T-cell (primary cell): Measurements from ENCODE around the gene RIPPLY3. TPM values are rescaled to one million over a fixed set of nuclear protein-coding genes. Genes with fewer than 3 reads are reported as not detected.
"Not testable (repeated sequence)": the region's sequence is repeated elsewhere in the genome, so short reads cannot be mapped to it uniquely, and the experiment has no call there.

Experiments used
- ATAC-seq, 4 experiments: fragments of 200-7000 bp in 3 of 4; fragments of 150-1000 bp in 1 of 4; cut with Tn5 transposase; replicated peaks in 1 of 4; 1 replicate in 3 of 4; 2 replicates in 1 of 4; pipeline ENCODE4 v1.10.0; 2021; ENCODE audit warnings: moderate library complexity in 3 of 4, mild to moderate bottlenecking in 2 of 4, moderate number of reproducible peaks in 1 of 4
- CTCF ChIA-PET, 2 donors: fragments of 300-600 bp; sonication (Branson Sonifier 250); formaldehyde crosslinking; loops; one replicate each; lab custom pipeline; 2022; ENCODE audit warnings: antibody characterized with exemption in 2 of 2; lab: Charles Lee
- POLR2A ChIA-PET, 2 donors: fragments of 300-600 bp; sonication (Branson Sonifier 250); formaldehyde crosslinking; loops; one replicate each; lab custom pipeline; 2022; ENCODE audit warnings: antibody characterized with exemption in 2 of 2; lab: Charles Lee
- DNase-seq, 35 experiments: peaks; one replicate each; pipeline versions ENCODE4 v3.0.0 to v3.0.0-alpha.2; 2013 to 2023
- H3K27ac ChIP-seq: one replicate; pipeline ENCODE4 v1.5.1; 2013; ENCODE audit warnings: low read length
- H3K27me3 ChIP-seq, 2 experiments: replicated peaks in 1 of 2; 1 replicate in 1 of 2; 2 replicates in 1 of 2; pipeline versions ENCODE4 v1.6.1 to v1.7.0; 2013; ENCODE audit warnings: low read length in 1 of 2, mixed read lengths in 1 of 2; ENCODE audit not compliant: control insufficient read depth in 2 of 2, insufficient read depth in 2 of 2; ENCODE audit errors: extremely low read depth in 1 of 2
- H3K36me3 ChIP-seq, 2 donors: 1 replicate in 1 of 2; 2 replicates in 1 of 2; pipeline versions ENCODE4 v1.6.1 to v1.7.0; 2013; ENCODE audit warnings: low read length in 1 of 2; ENCODE audit not compliant: control insufficient read depth in 2 of 2, insufficient read depth in 1 of 2; ENCODE audit errors: extremely low read depth in 1 of 2
- H3K4me1 ChIP-seq, 2 experiments: 1 replicate in 1 of 2; 2 replicates in 1 of 2; pipeline versions ENCODE4 v1.6.1 to v1.7.0; 2013; ENCODE audit warnings: low read length in 2 of 2, mixed read lengths in 1 of 2; ENCODE audit not compliant: insufficient read depth in 2 of 2, control insufficient read depth in 1 of 2; ENCODE audit errors: extremely low read depth in 1 of 2
- H3K4me3 ChIP-seq, 2 donors: 1 replicate in 1 of 2; 2 replicates in 1 of 2; pipeline versions ENCODE4 v1.5.1 to v1.7.0; 2013; ENCODE audit warnings: mild to moderate bottlenecking in 2 of 2, low read length in 1 of 2, moderate library complexity in 1 of 2; ENCODE audit not compliant: control insufficient read depth in 1 of 2; ENCODE audit errors: extremely low read depth in 1 of 2
- H3K9me3 ChIP-seq: 2 replicates; pipeline ENCODE4 v1.7.0; 2013
- H3K27ac Mint-ChIP-seq, 2 donors: one replicate each; pipeline ENCODE4 v1.8.0; 2020 to 2021; ENCODE audit warnings: mild to moderate bottlenecking in 2 of 2, mixed read lengths in 2 of 2
- H3K27me3 Mint-ChIP-seq, 2 donors: one replicate each; pipeline ENCODE4 v1.8.0; 2021 to 2022; ENCODE audit warnings: mixed read lengths in 2 of 2
- H3K36me3 Mint-ChIP-seq: one replicate; pipeline ENCODE4 v1.8.0; 2021; ENCODE audit warnings: mixed read lengths
- H3K4me1 Mint-ChIP-seq, 3 donors: one replicate each; pipeline ENCODE4 v1.8.0; 2020 to 2022; ENCODE audit warnings: mixed read lengths in 3 of 3, mild to moderate bottlenecking in 1 of 3
- H3K4me3 Mint-ChIP-seq, 3 donors: one replicate each; pipeline ENCODE4 v1.8.0; 2020 to 2022; ENCODE audit warnings: mild to moderate bottlenecking in 3 of 3, mixed read lengths in 3 of 3, moderate library complexity in 3 of 3
- H3K9me3 Mint-ChIP-seq, 3 donors: one replicate each; pipeline ENCODE4 v1.8.0; 2020 to 2022; ENCODE audit warnings: mixed read lengths in 3 of 3
- WGBS: methylation state at CpG from one replicate; pipeline ENCODE4 v1.1.5; 2013; ENCODE audit warnings: missing lambda C conversion rate; ENCODE audit not compliant: insufficient coverage; 5-methylcytosine and 5-hydroxymethylcytosine counted together
- total RNA-seq, 35 experiments: library from RNA in 6 of 35; stranded (reverse) in 6 of 35; fragments of 120-200 nt in 1 of 35; gene quantifications; one replicate each; pipeline versions ENCODE4 v1.2.1 to v1.2.4 and lab custom pipeline; 2013 to 2026

Gene RIPPLY3
- total RNA-seq, 5 donors from 2014 or later (not counting 1 experiment from before 2014, with no cell fraction given), result not detected

- H3K4me3 Mint-ChIP-seq, result no peak overlapping the region
- CTCF ChIA-PET, result no interaction called here
- 3% methylated on average over 5 of the region's 6 CpGs for WGBS
Measured at GRCh38 chr21:37045149-37045548, 38.6 kb downstream of the RIPPLY3 start.

GRCh38 chr21:37045556-37045955 lies 39.1 kb downstream of the RIPPLY3 start:
- ChIA-PET CTCF (no interaction called here), POLR2A (no interaction called here)
- Histone ChIP-seq H3K36me3 (no peaks in the 10 kb centered on the region), H3K27ac (no peak overlapping the region), H3K27me3 (peaks cover 0 to 37% of the 10 kb centered on the region in 2 experiments), H3K9me3 (no peaks in the 10 kb centered on the region), H3K4me3 (no peak overlapping the region), H3K4me1 (peaks cover 13 to 14% of the 10 kb centered on the region in 2 experiments)
- H3K36me3 Mint-ChIP-seq, result no peaks in the 10 kb centered on the region
- no peaks in the 10 kb centered on the region for H3K9me3 Mint-ChIP-seq
- no peak for DNase-seq
- H3K4me1 Mint-ChIP-seq, result peaks cover 7 to 11% (median 10%) of the 10 kb centered on the region in 3 donors
- no peak overlapping the region for H3K27ac Mint-ChIP-seq
- peaks cover 0 to 4% of the 10 kb centered on the region in 2 donors for H3K27me3 Mint-ChIP-seq
- no peak overlapping the region for H3K4me3 Mint-ChIP-seq
- 73% methylated on average over 3 of the region's 6 CpGs for WGBS
- no peak for ATAC-seq

More at GRCh38 chr21:37045149-37045548, 38.6 kb downstream of the RIPPLY3 start:
- no peaks in the 10 kb centered on the region for H3K9me3 ChIP-seq
- H3K4me3 ChIP-seq, result no peak overlapping the region
- H3K4me1 ChIP-seq, result peaks cover 13 to 14% of the 10 kb centered on the region in 2 experiments
- H3K36me3 ChIP-seq, result no peaks in the 10 kb centered on the region
- POLR2A ChIA-PET, result interaction anchor here in 1 of 2 donors (0.6 kb wide), 1 partner anchor 570 kb away, joined by 3 read pairs; no protein-coding TSS in a partner anchor
- no peaks in the 10 kb centered on the region for H3K9me3 Mint-ChIP-seq
- H3K36me3 Mint-ChIP-seq, result no peaks in the 10 kb centered on the region
- peaks cover 0 to 4% of the 10 kb centered on the region in 2 donors for H3K27me3 Mint-ChIP-seq
- no peak overlapping the region for H3K27ac ChIP-seq
- H3K27ac Mint-ChIP-seq, result no peak overlapping the region
- H3K4me1 Mint-ChIP-seq, result peaks cover 7 to 11% (median 10%) of the 10 kb centered on the region in 3 donors
- DNase-seq (peak in 15 of 35 experiments; percentile 1 to 29 (median 5)), ATAC-seq (peak; percentile 57 to 86 (median 78))
- peaks cover 0 to 37% of the 10 kb centered on the region in 2 experiments for H3K27me3 ChIP-seq

GRCh38 chr21:37047079-37047478 lies 40.6 kb downstream of the RIPPLY3 start:
- Histone ChIP-seq H3K4me3 (no peak overlapping the region), H3K9me3 (no peaks in the 10 kb centered on the region), H3K27me3 (peaks cover 0 to 26% of the 10 kb centered on the region in 2 experiments), H3K27ac (no peak overlapping the region), H3K4me1 (peaks cover 13 to 14% of the 10 kb centered on the region in 2 experiments), H3K36me3 (no peaks in the 10 kb centered on the region)
- no peaks in the 10 kb centered on the region for H3K36me3 Mint-ChIP-seq
- peaks cover 0 to 4% of the 10 kb centered on the region in 2 donors for H3K27me3 Mint-ChIP-seq
- ATAC-seq (no peak), DNase-seq (no peak)
- no peak overlapping the region for H3K4me3 Mint-ChIP-seq
- 100% methylated on average over 1 of the region's 4 CpGs for WGBS
- no peak overlapping the region for H3K27ac Mint-ChIP-seq
- ChIA-PET POLR2A (no interaction called here), CTCF (interaction anchor here in 1 of 2 donors (0.7 kb wide), 1 partner anchor 28 kb away, joined by 3 read pairs; no protein-coding TSS in a partner anchor)
- peaks cover 7 to 11% (median 10%) of the 10 kb centered on the region in 3 donors for H3K4me1 Mint-ChIP-seq
- no peaks in the 10 kb centered on the region for H3K9me3 Mint-ChIP-seq

GRCh38 chr21:37049741-37050140 lies 43.2 kb downstream of the RIPPLY3 start:
- H3K4me3 Mint-ChIP-seq, DNase-seq, H3K4me1 ChIP-seq, H3K27me3 Mint-ChIP-seq, H3K27ac Mint-ChIP-seq, H3K9me3 ChIP-seq, CTCF ChIA-PET, H3K36me3 Mint-ChIP-seq, H3K9me3 Mint-ChIP-seq, H3K4me3 ChIP-seq, ATAC-seq, H3K36me3 ChIP-seq, H3K27ac ChIP-seq, H3K4me1 Mint-ChIP-seq: not testable (repeated sequence)
- no CpG with 5 or more reads among the region's 3 CpGs for WGBS
- H3K27me3 ChIP-seq, result peaks cover 0 to 12% of the 10 kb centered on the region in 2 experiments
- POLR2A ChIA-PET, result interaction anchor here in 1 of 2 donors (0.6 kb wide), 1 partner anchor 790 kb away, joined by 3 read pairs; no protein-coding TSS in a partner anchor

GRCh38 chr21:37055271-37055855 lies 48.9 kb downstream of the RIPPLY3 start:
- Mint-ChIP-seq H3K27ac (no peak overlapping the region), H3K36me3 (no peaks in the 10 kb centered on the region), H3K4me1 (no peaks in the 10 kb centered on the region), H3K4me3 (no peak overlapping the region), H3K9me3 (no peaks in the 10 kb centered on the region), H3K27me3 (no peaks in the 10 kb centered on the region)
- CTCF ChIA-PET, result no interaction called here
- DNase-seq (no peak), ATAC-seq (no peak)
- WGBS, result 100% methylated on average over 1 of the region's 2 CpGs
- no peaks in the 10 kb centered on the region for H3K9me3 ChIP-seq
- H3K27me3 ChIP-seq, result no peaks in the 10 kb centered on the region
- H3K4me1 ChIP-seq, result no peaks in the 10 kb centered on the region
- no peaks in the 10 kb centered on the region for H3K36me3 ChIP-seq
- no peak overlapping the region for H3K27ac ChIP-seq
- no peak overlapping the region for H3K4me3 ChIP-seq
- POLR2A ChIA-PET, result no interaction called here

- Mint-ChIP-seq H3K27ac (no peak overlapping the region), H3K36me3 (no peaks in the 10 kb centered on the region), H3K4me3 (no peak overlapping the region), H3K27me3 (no peaks in the 10 kb centered on the region), H3K9me3 (no peaks in the 10 kb centered on the region), H3K4me1 (no peaks in the 10 kb centered on the region)
- Histone ChIP-seq H3K36me3 (no peaks in the 10 kb centered on the region), H3K27me3 (no peaks in the 10 kb centered on the region), H3K27ac (no peak overlapping the region), H3K4me3 (no peak overlapping the region), H3K4me1 (no peaks in the 10 kb centered on the region), H3K9me3 (no peaks in the 10 kb centered on the region)
- CTCF ChIA-PET, result no interaction called here
- no peak for ATAC-seq
- 97% methylated on average over 5 of the region's 7 CpGs for WGBS
- POLR2A ChIA-PET, result no interaction called here
- no peak for DNase-seq
Measured at GRCh38 chr21:37057614-37058013, 51.1 kb downstream of the RIPPLY3 start.
